ENCODE measurements around the gene CUBN.

Gene CUBN

GRCh38 chr10:16886031-16886430 is 243.6 kb downstream of the CUBN start:
- H3K27ac ChIP-seq, result no peak overlapping the region
- TF ChIP-seq CTCF (conservative IDR thresholded peaks at IDR 0.05), result no peak

- TF ChIP-seq CTCF (conservative IDR thresholded peaks at IDR 0.05), result no peak
- no peak overlapping the region for H3K27ac ChIP-seq
Measured at GRCh38 chr10:16884497-16884896, 245.1 kb downstream of the CUBN start.

DNA sequence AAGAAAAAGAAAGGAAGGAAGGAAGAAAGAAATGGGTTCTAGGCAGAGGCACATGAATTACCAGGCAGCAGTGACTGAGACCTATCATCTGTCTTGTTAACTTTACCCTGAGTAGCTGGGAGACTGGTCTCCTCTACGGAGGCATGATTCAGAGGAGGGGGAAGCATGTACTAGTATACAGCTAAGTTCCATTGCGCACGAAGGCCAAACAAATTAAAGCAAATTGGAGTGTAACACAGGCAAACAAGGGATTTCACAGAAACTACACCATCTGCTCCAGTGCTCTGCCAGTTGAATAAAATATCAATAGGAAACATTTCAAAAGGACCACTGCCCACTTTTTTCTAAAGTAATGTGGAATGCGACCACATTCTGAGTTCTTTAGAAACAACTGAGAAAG is 246.5 kb downstream of the CUBN start:
- no peak for TF ChIP-seq CTCF (conservative IDR thresholded peaks at IDR 0.05)
- no peak overlapping the region for H3K27ac ChIP-seq

DNA sequence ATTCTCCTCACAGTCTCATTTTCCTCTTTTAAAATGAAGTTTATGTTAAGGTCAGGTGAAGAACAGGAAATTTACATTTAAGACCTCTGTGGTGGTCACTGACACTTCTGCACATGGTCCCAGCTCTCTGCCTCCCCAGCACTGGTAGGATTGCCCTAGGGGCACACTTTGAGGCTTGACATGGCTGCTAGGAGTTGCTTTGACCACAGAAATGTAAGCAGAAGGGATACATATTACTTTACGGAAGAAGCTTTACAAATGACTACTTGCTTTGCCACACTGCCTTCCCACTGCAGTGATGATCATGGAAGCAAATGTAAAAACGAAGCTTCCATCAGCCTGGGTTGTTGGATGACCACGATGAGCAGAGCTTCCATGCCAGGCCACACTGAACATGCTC is 259.3 kb downstream of the CUBN start:
- TF ChIP-seq CTCF (conservative IDR thresholded peaks at IDR 0.05), result no peak

GRCh38 chr10:16867990-16868389 is 261.6 kb downstream of the CUBN start:
- no peak overlapping the region for H3K27ac ChIP-seq

More for the DNA sequence above, 259.3 kb downstream of the CUBN start:
- no peak overlapping the region for H3K27ac ChIP-seq

GRCh38 chr10:16867556-16867955 is 262.1 kb downstream of the CUBN start:
- no peak overlapping the region for H3K27ac ChIP-seq
- TF ChIP-seq CTCF (conservative IDR thresholded peaks at IDR 0.05), result no peak

More at GRCh38 chr10:16867990-16868389, 261.6 kb downstream of the CUBN start:
- no peak for TF ChIP-seq CTCF (conservative IDR thresholded peaks at IDR 0.05)

- H3K27ac ChIP-seq, result no peak overlapping the region
Measured at GRCh38 chr10:16866541-16867275, 262.9 kb downstream of the CUBN start.

More at GRCh38 chr10:16866541-16867275, 262.9 kb downstream of the CUBN start:
- no peak for TF ChIP-seq CTCF (conservative IDR thresholded peaks at IDR 0.05)
